Skeletal muscle tissue (tissue), 4 donors: ENCODE results near the gene TVP23C. TPM values are rescaled to one million over a fixed set of nuclear protein-coding genes. Genes with fewer than 3 reads are reported as not detected.
"Not testable (repeated sequence)": the region's sequence is repeated elsewhere in the genome, so short reads cannot be mapped to it uniquely, and the experiment has no call there.

Source experiments
- H3K27ac ChIP-seq: one replicate; pipeline ENCODE4 v1.7.0; 2013; ENCODE audit warnings: mild to moderate bottlenecking, low read depth, low read length, inconsistent platforms
- H3K27me3 ChIP-seq, 3 donors: one replicate each; pipeline ENCODE4 v1.7.0; 2013; ENCODE audit warnings: low read length in 3 of 3; ENCODE audit not compliant: control insufficient read depth in 3 of 3, insufficient read depth in 3 of 3
- H3K36me3 ChIP-seq, 3 donors: one replicate each; pipeline ENCODE4 v1.7.0; 2013; ENCODE audit warnings: low read length in 3 of 3; ENCODE audit not compliant: control insufficient read depth in 3 of 3, insufficient read depth in 3 of 3
- H3K4me1 ChIP-seq, 3 donors: one replicate each; pipeline ENCODE4 v1.7.0; 2013; ENCODE audit warnings: low read length in 3 of 3, mild to moderate bottlenecking in 3 of 3; ENCODE audit not compliant: control insufficient read depth in 3 of 3, insufficient read depth in 3 of 3
- H3K4me3 ChIP-seq, 3 donors: one replicate each; pipeline ENCODE4 v1.7.0; 2013; ENCODE audit warnings: low read length in 3 of 3
- H3K9ac ChIP-seq, 3 donors: one replicate each; pipeline ENCODE4 v1.7.0; 2013; ENCODE audit warnings: low read length in 3 of 3, mild to moderate bottlenecking in 3 of 3, moderate library complexity in 2 of 3, low read depth in 1 of 3
- H3K9me3 ChIP-seq, 3 donors: one replicate each; pipeline ENCODE4 v1.7.0; 2013; ENCODE audit warnings: low read length in 3 of 3; ENCODE audit not compliant: control insufficient read depth in 3 of 3
- total RNA-seq: library from RNA; depleted of rRNA; stranded (reverse); fragments of >200 nt; gene quantifications from one replicate; pipeline ENCODE4 v1.2.3, GENCODE V29; 2014
- donor health status: Osteomylitis.

The TVP23C gene
- total RNA-seq, 1 donor from 2014 or later, result 32.9 TPM

GRCh38 chr17:15526292-15527218 is 36.7 kb downstream of the TVP23C start:
- H3K4me1 ChIP-seq, H3K9me3 ChIP-seq, H3K27ac ChIP-seq, H3K27me3 ChIP-seq, H3K4me3 ChIP-seq, H3K36me3 ChIP-seq, H3K9ac ChIP-seq: not testable (repeated sequence)

DNA sequence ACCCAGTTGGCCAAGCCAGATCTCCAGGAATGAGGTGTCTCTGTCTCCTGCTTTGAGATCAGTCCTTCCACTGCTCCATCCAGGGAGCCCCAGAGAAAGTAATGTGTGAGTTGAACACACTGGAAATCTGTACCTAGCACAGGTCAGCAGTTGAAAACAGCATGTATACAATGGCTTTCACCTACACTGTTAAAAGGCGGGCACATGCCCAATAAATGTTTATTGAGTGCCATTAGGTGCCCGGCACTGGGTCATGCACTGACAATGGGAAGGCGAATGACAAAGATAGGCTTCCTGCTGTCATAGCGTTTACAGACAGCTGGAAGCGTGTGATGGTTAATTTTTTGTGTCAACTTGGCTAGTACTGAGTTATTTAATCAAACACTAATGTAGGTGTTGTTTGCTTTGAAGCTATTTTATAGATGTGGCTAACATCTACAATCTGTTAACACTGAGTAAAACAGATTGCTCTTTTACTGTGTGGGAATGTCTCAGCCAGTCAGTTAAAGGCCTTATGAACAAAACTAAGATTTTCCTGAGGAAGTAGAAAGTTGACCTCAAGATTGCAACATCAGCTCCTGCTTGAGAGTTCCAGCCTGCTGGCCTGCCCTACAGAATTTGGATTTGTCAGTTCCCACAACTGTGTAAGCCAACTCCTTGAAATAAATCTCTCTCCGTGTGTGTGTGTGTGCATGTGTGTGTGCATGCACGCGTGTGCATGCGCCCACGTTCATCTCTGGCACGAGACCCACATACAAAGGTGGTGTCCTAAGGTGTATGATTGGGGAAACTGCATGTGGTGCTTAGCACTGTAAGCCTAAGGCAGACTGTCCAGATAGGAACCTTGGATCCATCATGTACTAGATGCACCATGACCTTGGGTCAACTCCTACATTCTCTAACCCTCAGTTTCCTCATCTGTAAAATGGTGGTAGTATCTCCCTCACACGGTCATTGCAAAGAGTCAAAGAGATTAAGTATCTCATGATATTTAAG is 38.0 kb downstream of the TVP23C start:
- not testable (repeated sequence) for H3K27ac ChIP-seq, H3K9me3 ChIP-seq, H3K27me3 ChIP-seq, H3K36me3 ChIP-seq, H3K4me3 ChIP-seq, H3K4me1 ChIP-seq, H3K9ac ChIP-seq

DNA sequence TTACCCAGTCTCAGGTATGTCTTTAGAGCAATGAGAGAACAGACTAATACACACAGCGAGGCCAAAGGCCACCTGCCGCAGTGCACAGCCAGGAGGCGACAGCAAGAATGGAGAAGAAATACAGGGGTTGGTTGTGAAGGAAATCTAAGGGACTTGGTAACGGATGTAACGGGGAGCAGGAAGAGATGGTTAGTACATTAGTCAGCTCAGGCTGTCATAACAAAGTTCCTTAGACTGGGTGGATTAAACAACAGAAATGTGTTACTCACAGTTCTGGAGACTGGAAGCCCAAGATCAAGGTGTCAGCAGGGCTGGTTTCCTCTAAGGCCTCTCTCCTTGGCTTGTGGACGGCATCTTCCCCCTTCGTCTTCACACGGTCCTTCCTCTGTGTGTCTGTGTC is 47.1 kb downstream of the TVP23C start:
- peaks cover 2 to 7% (median 3%) of the 10 kb centered on the region in 3 donors for H3K36me3 ChIP-seq
- H3K9ac ChIP-seq, result no peak overlapping the region
- H3K27ac ChIP-seq, result no peak overlapping the region
- no peaks in the 10 kb centered on the region for H3K9me3 ChIP-seq
- no peaks in the 10 kb centered on the region for H3K27me3 ChIP-seq
- H3K4me3 ChIP-seq, result no peak overlapping the region
- peaks cover 0 to 3% (median 0%) of the 10 kb centered on the region in 3 donors for H3K4me1 ChIP-seq

DNA sequence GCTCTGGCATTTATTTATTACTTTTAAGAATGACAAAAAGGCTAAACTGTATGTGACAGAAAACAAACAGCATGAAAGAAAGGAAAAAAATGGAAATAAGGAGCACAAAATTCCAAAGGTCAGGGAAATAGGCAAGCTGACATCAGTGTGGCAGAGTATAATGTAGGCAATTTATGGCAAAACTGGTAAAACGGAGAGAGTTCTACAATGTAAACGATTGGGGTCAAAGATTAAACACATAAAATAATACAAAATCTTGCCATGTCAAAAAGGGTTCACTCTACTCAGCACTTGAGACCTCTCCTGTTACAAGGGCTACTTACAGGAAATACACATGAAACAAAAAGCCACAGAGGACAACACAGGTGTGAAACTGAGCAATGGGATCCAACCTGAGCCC is 48.8 kb downstream of the TVP23C start:
- Histone ChIP-seq H3K4me3 (no peak overlapping the region), H3K9me3 (no peaks in the 10 kb centered on the region), H3K4me1 (peaks cover 1 to 3% (median 1%) of the 10 kb centered on the region in 3 donors), H3K27me3 (no peaks in the 10 kb centered on the region), H3K9ac (no peak overlapping the region), H3K36me3 (peaks cover 2 to 7% (median 3%) of the 10 kb centered on the region in 3 donors), H3K27ac (no peak overlapping the region)

- no peak overlapping the region for H3K27ac ChIP-seq
- H3K4me1 ChIP-seq, result peaks cover 3 to 6% (median 3%) of the 10 kb centered on the region in 3 donors
- H3K36me3 ChIP-seq, result peaks cover 2 to 7% (median 3%) of the 10 kb centered on the region in 3 donors
- no peak overlapping the region for H3K9ac ChIP-seq
- H3K27me3 ChIP-seq, result no peaks in the 10 kb centered on the region
- no peaks in the 10 kb centered on the region for H3K9me3 ChIP-seq
- no peak overlapping the region for H3K4me3 ChIP-seq
These were observed 49.3 kb downstream of the TVP23C start for GRCh38 chr17:15513856-15514459.

DNA sequence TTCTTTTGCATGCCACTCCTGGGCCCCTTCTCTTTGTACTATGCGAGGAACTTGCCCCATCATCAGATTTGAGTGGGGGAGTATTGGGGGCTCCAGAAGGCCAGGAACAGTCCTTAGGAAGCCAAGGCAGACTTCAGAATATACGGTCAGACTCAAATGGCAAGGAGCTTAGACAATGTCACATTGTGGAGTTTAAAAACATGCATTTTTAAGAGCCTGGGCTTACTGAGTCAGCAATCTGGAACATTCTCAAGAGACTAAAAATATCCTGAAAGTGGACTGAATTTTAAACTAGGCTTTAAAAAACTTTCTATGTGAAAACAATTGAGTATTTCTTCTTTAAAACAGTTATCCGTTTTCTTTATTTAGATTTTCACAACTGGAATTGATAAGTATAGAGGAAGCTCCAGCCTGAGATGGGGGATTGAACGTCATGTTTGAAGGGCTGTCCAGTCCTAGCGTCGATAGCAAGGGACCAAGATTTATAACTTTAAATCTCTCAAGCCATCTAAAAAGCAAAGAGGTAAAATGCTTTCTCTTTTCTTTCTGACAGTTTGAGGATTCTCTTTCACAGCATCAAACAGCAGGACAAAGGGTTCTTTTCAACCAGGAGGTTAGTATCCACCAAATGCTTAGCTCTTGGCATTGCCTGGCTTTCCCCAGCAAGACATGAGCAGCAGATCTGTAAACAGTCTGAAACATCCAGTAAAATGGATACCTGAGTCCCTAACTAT is 50.1 kb downstream of the TVP23C start:
- H3K9ac ChIP-seq, result no peak overlapping the region
- no peaks in the 10 kb centered on the region for H3K27me3 ChIP-seq
- H3K4me1 ChIP-seq, result peaks cover 9 to 14% (median 10%) of the 10 kb centered on the region in 3 donors
- H3K36me3 ChIP-seq, result peaks cover 2 to 7% (median 3%) of the 10 kb centered on the region in 3 donors
- no peaks in the 10 kb centered on the region for H3K9me3 ChIP-seq
- no peak overlapping the region for H3K27ac ChIP-seq
- no peak overlapping the region for H3K4me3 ChIP-seq

GRCh38 chr17:15512071-15512709 is 51.1 kb downstream of the TVP23C start:
- H3K4me1 ChIP-seq, result peaks cover 11 to 14% (median 11%) of the 10 kb centered on the region in 3 donors
- H3K9me3 ChIP-seq, result no peaks in the 10 kb centered on the region
- H3K36me3 ChIP-seq, result peaks cover 2 to 7% (median 3%) of the 10 kb centered on the region in 3 donors
- no peaks in the 10 kb centered on the region for H3K27me3 ChIP-seq
- no peak overlapping the region for H3K27ac ChIP-seq
- no peak overlapping the region for H3K9ac ChIP-seq
- H3K4me3 ChIP-seq, result no peak overlapping the region

DNA sequence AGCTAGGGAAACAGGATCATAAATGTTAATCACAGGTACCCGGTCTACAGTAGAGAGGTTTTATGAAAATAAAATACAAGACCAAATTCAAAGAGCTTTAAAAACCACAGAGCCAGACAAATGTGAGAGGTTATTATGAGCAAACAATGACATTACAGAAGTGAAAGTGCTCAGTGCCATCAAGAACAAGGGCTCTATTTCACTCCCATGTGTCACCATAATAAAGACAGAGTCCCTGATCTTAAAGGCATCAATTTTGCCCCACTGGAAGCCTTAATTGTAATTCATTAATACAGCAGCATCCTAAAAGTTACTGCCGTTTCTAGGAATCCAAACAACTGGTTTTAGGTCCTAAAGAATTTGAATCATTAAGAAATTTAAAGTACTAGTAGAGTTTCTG is 52.1 kb downstream of the TVP23C start:
- Histone ChIP-seq H3K4me1 (peaks cover 11 to 14% (median 11%) of the 10 kb centered on the region in 3 donors), H3K27ac (no peak overlapping the region), H3K36me3 (peaks cover 0 to 5% (median under 1%) of the 10 kb centered on the region in 3 donors), H3K9ac (no peak overlapping the region), H3K4me3 (no peak overlapping the region), H3K27me3 (no peaks in the 10 kb centered on the region), H3K9me3 (no peaks in the 10 kb centered on the region)

- no peaks in the 10 kb centered on the region for H3K36me3 ChIP-seq
- H3K27ac ChIP-seq, result no peak overlapping the region
- H3K27me3 ChIP-seq, result no peaks in the 10 kb centered on the region
- H3K4me3 ChIP-seq, result no peak overlapping the region
- H3K9me3 ChIP-seq, result no peaks in the 10 kb centered on the region
- H3K9ac ChIP-seq, result no peak overlapping the region
- H3K4me1 ChIP-seq, result peaks cover 11 to 14% (median 11%) of the 10 kb centered on the region in 3 donors
These were observed 52.9 kb downstream of the TVP23C start for GRCh38 chr17:15510361-15510760.
